ENCODE data around the gene AEBP2. TPM values are rescaled to one million over a fixed set of nuclear protein-coding genes. Genes with fewer than 3 reads are reported as not detected.

AEBP2 gene
- total and polyA plus RNA-seq, 2 donors (not counting 3 experiments of a cell fraction or from before 2014, with no cell fraction given), result 8.8 to 42.2 TPM

GRCh38 chr12:19527866-19528265, 88.6 kb downstream of the AEBP2 start:
- H4K20me1 ChIP-seq (replicated peaks; ENCODE audit: control insufficient read depth, extremely low read depth, insufficient read depth, low read length), result no peaks in the 10 kb centered on the region
- H3K9ac ChIP-seq (replicated peaks; ENCODE audit: extremely low read depth, insufficient read depth, low read length), result no peak overlapping the region
- no TSS peak for BruUV-seq (replicated peaks)
- intact Hi-C loops (cut with micrococcal nuclease) (loop anchor here (5.0 kb wide), 1 partner anchor 214 kb away; no protein-coding TSS in a partner anchor), dilution Hi-C loops (cut with MboI; ENCODE audit: extremely low pct_ligation_motif_present, low sequenced_read_pairs) (no loop called here)
- H2AFZ ChIP-seq (ENCODE audit: low read depth, low read length), result no peak overlapping the region
- CTCF ChIA-PET, result interaction anchor here (1.3 to 2.5 kb wide), 4 partner anchors 15 to 44 kb away, joined by 3 to 10 read pairs (median 4); no protein-coding TSS in a partner anchor
- no peaks in the 10 kb centered on the region for H3K9me1 ChIP-seq (replicated peaks; ENCODE audit: control insufficient read depth, extremely low read depth, insufficient read depth, low read length)
- TF ChIP-seq EZH2 (IDR thresholded peaks at IDR 0.05; ENCODE audit: borderline replicate concordance, low read depth, low read length, severe bottlenecking) (no peak), GATA2 (IDR thresholded peaks at IDR 0.05; ENCODE audit: insufficient read depth, insufficient read length, low read depth, low read length) (no peak), POLR2AphosphoS5 (IDR thresholded peaks at IDR 0.05; ENCODE audit: insufficient read depth, low read depth, low read length) (no peak), FOS (IDR thresholded peaks at IDR 0.05; ENCODE audit: borderline replicate concordance, insufficient read depth, low read length) (no peak), JUN (IDR thresholded peaks at IDR 0.05; ENCODE audit: borderline replicate concordance, insufficient read depth, insufficient read length, low read depth) (no peak), MYC (IDR thresholded peaks at IDR 0.05; ENCODE audit: low read depth, low read length) (no peak), POLR2A (IDR thresholded peaks at IDR 0.05; ENCODE audit: low read depth, low read length) (no peak)
- TF ChIP-seq, protein P1, sequence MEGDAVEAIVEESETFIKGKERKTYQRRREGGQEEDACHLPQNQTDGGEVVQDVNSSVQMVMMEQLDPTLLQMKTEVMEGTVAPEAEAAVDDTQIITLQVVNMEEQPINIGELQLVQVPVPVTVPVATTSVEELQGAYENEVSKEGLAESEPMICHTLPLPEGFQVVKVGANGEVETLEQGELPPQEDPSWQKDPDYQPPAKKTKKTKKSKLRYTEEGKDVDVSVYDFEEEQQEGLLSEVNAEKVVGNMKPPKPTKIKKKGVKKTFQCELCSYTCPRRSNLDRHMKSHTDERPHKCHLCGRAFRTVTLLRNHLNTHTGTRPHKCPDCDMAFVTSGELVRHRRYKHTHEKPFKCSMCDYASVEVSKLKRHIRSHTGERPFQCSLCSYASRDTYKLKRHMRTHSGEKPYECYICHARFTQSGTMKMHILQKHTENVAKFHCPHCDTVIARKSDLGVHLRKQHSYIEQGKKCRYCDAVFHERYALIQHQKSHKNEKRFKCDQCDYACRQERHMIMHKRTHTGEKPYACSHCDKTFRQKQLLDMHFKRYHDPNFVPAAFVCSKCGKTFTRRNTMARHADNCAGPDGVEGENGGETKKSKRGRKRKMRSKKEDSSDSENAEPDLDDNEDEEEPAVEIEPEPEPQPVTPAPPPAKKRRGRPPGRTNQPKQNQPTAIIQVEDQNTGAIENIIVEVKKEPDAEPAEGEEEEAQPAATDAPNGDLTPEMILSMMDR (IDR thresholded peaks at IDR 0.05; ENCODE audit: extremely low read depth in 1 of 2, insufficient read depth in 1 of 2, low read depth in 1 of 2, low read length in 2 of 2), result no peak
- TF ChIP-seq, protein P2, sequence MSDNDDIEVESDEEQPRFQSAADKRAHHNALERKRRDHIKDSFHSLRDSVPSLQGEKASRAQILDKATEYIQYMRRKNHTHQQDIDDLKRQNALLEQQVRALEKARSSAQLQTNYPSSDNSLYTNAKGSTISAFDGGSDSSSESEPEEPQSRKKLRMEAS (IDR thresholded peaks at IDR 0.05; ENCODE audit: insufficient read depth, insufficient read length), result no peak
- H3K36me3 ChIP-seq (ENCODE audit: control insufficient read depth in 2 of 2, extremely low read depth in 1 of 2, insufficient read depth in 2 of 2, low read length in 2 of 2), result no peaks in the 10 kb centered on the region
- no peak overlapping the region for H3K4me2 ChIP-seq (ENCODE audit: insufficient read depth, low read length)
- POLR2A ChIA-PET, result interaction anchor here (0.6 to 1.0 kb wide), 2 partner anchors 19 to 47 kb away, joined by 3 to 4 read pairs; no protein-coding TSS in a partner anchor
- peak; percentile 45 for DNase-seq (ENCODE audit: low read depth, low spot score)
- H3K27ac ChIP-seq (ENCODE audit: insufficient read depth, low read depth, low read length), result no peak overlapping the region
- FAIRE-seq, result no peak
- H3K27me3 ChIP-seq (ENCODE audit: control insufficient read depth in 2 of 2, insufficient read depth in 2 of 2, low read length in 2 of 2), result no peaks in the 10 kb centered on the region
- no peak overlapping the region for H3K4me3 ChIP-seq (replicated peaks in 1 of 3; ENCODE audit: insufficient read depth in 1 of 3, low read depth in 1 of 3, low read length in 3 of 3)
- no peaks in the 10 kb centered on the region for H3K79me2 ChIP-seq (ENCODE audit: control insufficient read depth, insufficient read depth, low read length)
- no peaks in the 10 kb centered on the region for H3K9me3 ChIP-seq (replicated peaks; ENCODE audit: control insufficient read depth, insufficient read depth, low read length)
- peaks cover 36% of the 10 kb centered on the region for H3K4me1 ChIP-seq (ENCODE audit: control insufficient read depth, extremely low read depth, insufficient read depth, low read length)

Data from endothelial cell of umbilical vein (primary cell).